SU-DHL-6 (cell line): ENCODE data around the gene TBC1D8.
A peak's percentile ranks its signal among the peaks of the same experiment; 100 is the strongest.

Experiments
- H2AFZ ChIP-seq: fragments of 200-600 bp; sonication (generic); 2 replicates; pipeline ENCODE4 v1.6.1; 2014; ENCODE audit warnings: low read depth, mild to moderate bottlenecking, moderate library complexity, mixed read lengths, antibody characterized with exemption, low read length; ENCODE audit not compliant: severe bottlenecking
- H3F3A ChIP-seq: fragments of 200-600 bp; shearing (Covaris generic); 2 replicates; pipeline ENCODE4 v1.6.0; 2016; ENCODE audit warnings: antibody characterized with exemption, mild to moderate bottlenecking; ENCODE audit not compliant: insufficient read depth
- H3K27ac ChIP-seq: fragments of 200-600 bp; sonication (generic); 2 replicates; pipeline ENCODE4 v1.5.1; 2016; ENCODE audit warnings: low read depth, mild to moderate bottlenecking, low read length, moderate library complexity, mixed read lengths
- H3K27me3 ChIP-seq: fragments of 200-600 bp; sonication (generic), shearing (Covaris generic); 2 replicates; pipeline ENCODE4 v1.6.0; 2014; ENCODE audit warnings: mild to moderate bottlenecking, low read length
- H3K36me3 ChIP-seq: fragments of 200-600 bp; sonication (generic); 2 replicates; pipeline ENCODE4 v1.6.1; 2014; ENCODE audit warnings: mild to moderate bottlenecking, low read length, mixed read lengths
- H3K4me2 ChIP-seq: fragments of 300-600, 200-600 bp; shearing (Covaris generic), sonication (generic); 2 replicates; pipeline ENCODE4 v1.6.0; 2014; ENCODE audit warnings: low read length, low read depth, mild to moderate bottlenecking; ENCODE audit not compliant: poor library complexity, severe bottlenecking
- H3K4me3 ChIP-seq: fragments of 200-600 bp; sonication (generic); 2 replicates; pipeline ENCODE4 v1.5.1; 2014; ENCODE audit warnings: antibody characterized with exemption, low read length, mild to moderate bottlenecking, mixed read lengths; ENCODE audit not compliant: insufficient read depth, poor library complexity, severe bottlenecking
- H3K79me2 ChIP-seq: fragments of 200-600 bp; sonication (generic); 2 replicates; pipeline ENCODE4 v1.6.1; 2014; ENCODE audit warnings: mild to moderate bottlenecking, low read length, moderate library complexity; ENCODE audit not compliant: insufficient read depth
- H3K9ac ChIP-seq: fragments of 200-600 bp; sonication (generic); 2 replicates; pipeline ENCODE4 v1.7.0; 2014; ENCODE audit warnings: mild to moderate bottlenecking, low read length
- H3K9me2 ChIP-seq: fragments of 200-600 bp; sonication (generic); replicated peaks from 2 replicates; pipeline ENCODE4 v1.6.1; 2014; ENCODE audit warnings: low read length; ENCODE audit not compliant: insufficient read depth
- H3K9me3 ChIP-seq: fragments of 200-600 bp; sonication (generic); 2 replicates; pipeline ENCODE4 v1.6.1; 2014; ENCODE audit warnings: low read length, mixed read lengths; ENCODE audit not compliant: insufficient read depth
- H4K20me1 ChIP-seq: fragments of 200-600 bp; sonication (generic); 2 replicates; pipeline ENCODE4 v1.6.1; 2014; ENCODE audit warnings: low read depth, mild to moderate bottlenecking, antibody characterized with exemption, low read length, moderate library complexity, mixed read lengths
- CTCF ChIP-seq: fragments of 200-600 bp; sonication (generic); IDR thresholded peaks from one replicate; pipeline ENCODE4 v1.5.1; 2017; ENCODE audit warnings: antibody characterized with exemption, mild to moderate bottlenecking, low read length, moderate library complexity; ENCODE audit not compliant: insufficient read depth, poor library complexity, severe bottlenecking
- EZH2phosphoT487 ChIP-seq: fragments of 200-600 bp; sonication (generic), shearing (Covaris generic); conservative IDR thresholded peaks from 2 replicates; pipeline ENCODE4 v1.6.1; 2018; ENCODE audit warnings: mild to moderate bottlenecking, antibody characterized with exemption, low read length, moderate library complexity, mixed read lengths

The TBC1D8 gene

GRCh38 chr2:101003278-101003775 lies 147.9 kb downstream of the TBC1D8 start:
- Histone ChIP-seq H3K9ac (peak overlapping the region; percentile 76), H3K4me2 (peak overlapping the region; percentile 61), H3K27me3 (no peaks in the 10 kb centered on the region), H3K79me2 (peaks cover 25% of the 10 kb centered on the region), H3K9me3 (no peaks in the 10 kb centered on the region), H4K20me1 (no peaks in the 10 kb centered on the region; the same call in 1 of the 2 replicates), H2AFZ (no peak overlapping the region), H3F3A (peaks cover 15% of the 10 kb centered on the region), H3K4me3 (peak overlapping the region; percentile 84), H3K9me2 (no peaks in the 10 kb centered on the region), H3K36me3 (peaks cover 44% of the 10 kb centered on the region), H3K27ac (peak overlapping the region; percentile 59; the same call in 1 of the 2 replicates)
- no peak for TF ChIP-seq CTCF
- no peak for TF ChIP-seq EZH2phosphoT487

GRCh38 chr2:101002562-101003277 lies 148.5 kb downstream of the TBC1D8 start:
- H3K4me2 ChIP-seq: peak overlapping the region; percentile 61
- peak overlapping the region; percentile 86 for H2AFZ ChIP-seq
- peaks cover 25% of the 10 kb centered on the region for H3K79me2 ChIP-seq
- H3K4me3 ChIP-seq: peak overlapping the region; percentile 84
- peak overlapping the region; percentile 59 for H3K27ac ChIP-seq
- peaks cover 15% of the 10 kb centered on the region for H3F3A ChIP-seq
- no peaks in the 10 kb centered on the region; the same call in 1 of the 2 replicates for H4K20me1 ChIP-seq
- TF ChIP-seq EZH2phosphoT487 (no peak), CTCF (no peak)
- peak overlapping the region; percentile 76 for H3K9ac ChIP-seq
- peaks cover 41% of the 10 kb centered on the region for H3K36me3 ChIP-seq
- H3K9me2 ChIP-seq: no peaks in the 10 kb centered on the region
- no peaks in the 10 kb centered on the region for H3K27me3 ChIP-seq
- H3K9me3 ChIP-seq: no peaks in the 10 kb centered on the region

- no peaks in the 10 kb centered on the region for H3K27me3 ChIP-seq
- H3K36me3 ChIP-seq: peaks cover 36% of the 10 kb centered on the region
- peak within 1 kb of the TSS; percentile 84 for H3K4me3 ChIP-seq
- no peak for TF ChIP-seq CTCF
- TF ChIP-seq EZH2phosphoT487: no peak
- H4K20me1 ChIP-seq: no peaks in the 10 kb centered on the region; the same call in 1 of the 2 replicates
- peak within 1 kb of the TSS; percentile 61 for H3K4me2 ChIP-seq
- H3K9me2 ChIP-seq: no peaks in the 10 kb centered on the region
- H3K27ac ChIP-seq: peak within 1 kb of the TSS; percentile 59
- peak within 1 kb of the TSS; percentile 86 for H2AFZ ChIP-seq
- peaks cover 25% of the 10 kb centered on the region for H3K79me2 ChIP-seq
- H3F3A ChIP-seq: peaks cover 7% of the 10 kb centered on the region
- H3K9ac ChIP-seq: peak within 1 kb of the TSS; percentile 76
- no peaks in the 10 kb centered on the region for H3K9me3 ChIP-seq
Observed at GRCh38 chr2:101001691-101002561, 149.3 kb downstream of the TBC1D8 start, which contains the start of gene RPL31. Gene RPL31 (plus strand): TSS chr2:101002289. CDS start chr2:101002702, 413 bp downstream.
